Memory B cell (primary cell): ENCODE data around the gene COQ9.
A peak's percentile ranks its signal among the peaks of the same experiment; 100 is the strongest.

Experiments
- ATAC-seq: fragments of 150-1000 bp; cut with Tn5 transposase; 2 replicates; pipeline ENCODE4 v1.10.0; 2021; ENCODE audit warnings: low read depth, mild to moderate bottlenecking, moderate library complexity
- DNase-seq, 2 donors: peaks; one replicate each; pipeline ENCODE4 v3.0.0; 2022; ENCODE audit warnings: low spot score in 2 of 2
- H3K27ac Mint-ChIP-seq: one replicate; pipeline ENCODE4 v1.8.0; 2022; ENCODE audit warnings: mild to moderate bottlenecking, moderate library complexity, mixed read lengths
- H3K27me3 Mint-ChIP-seq: one replicate; pipeline ENCODE4 v1.8.0; 2022; ENCODE audit warnings: mixed read lengths
- H3K36me3 Mint-ChIP-seq: one replicate; pipeline ENCODE4 v1.8.0; 2022; ENCODE audit warnings: mild to moderate bottlenecking, mixed read lengths
- H3K4me1 Mint-ChIP-seq: one replicate; pipeline ENCODE4 v1.8.0; 2022; ENCODE audit warnings: mixed read lengths
- H3K4me3 Mint-ChIP-seq: one replicate; pipeline ENCODE4 v1.8.0; 2022; ENCODE audit warnings: mild to moderate bottlenecking, moderate library complexity, mixed read lengths
- H3K9me3 Mint-ChIP-seq: one replicate; pipeline ENCODE4 v1.8.0; 2022; ENCODE audit warnings: mixed read lengths

COQ9 gene

DNA sequence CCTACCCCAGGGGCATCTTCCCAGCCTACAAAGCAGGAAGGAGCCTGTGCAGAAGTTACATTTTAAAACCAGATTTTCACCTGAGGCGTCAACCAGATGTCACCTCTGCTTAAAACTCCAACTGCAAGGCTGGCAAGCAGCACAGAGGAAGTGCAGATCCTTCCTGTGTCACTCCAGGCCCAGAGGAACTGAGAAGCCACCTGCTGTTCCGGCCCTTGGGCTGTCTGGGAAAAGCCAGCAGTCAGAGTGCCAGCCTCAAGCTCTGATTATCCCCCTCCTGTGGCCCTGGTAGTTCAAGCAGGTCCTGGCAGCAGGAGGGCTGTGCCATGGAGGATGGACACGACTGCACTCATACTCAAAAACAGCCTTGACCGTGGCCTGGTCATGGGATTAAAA lies 25.4 kb downstream of the COQ9 start:
- Mint-ChIP-seq H3K4me1 (peaks cover 11% of the 10 kb centered on the region), H3K27ac (no peak overlapping the region), H3K4me3 (no peak overlapping the region), H3K27me3 (no peaks in the 10 kb centered on the region), H3K9me3 (no peaks in the 10 kb centered on the region), H3K36me3 (peaks cover 25% of the 10 kb centered on the region)
- ATAC-seq: no peak
- DNase-seq: no peak

DNA sequence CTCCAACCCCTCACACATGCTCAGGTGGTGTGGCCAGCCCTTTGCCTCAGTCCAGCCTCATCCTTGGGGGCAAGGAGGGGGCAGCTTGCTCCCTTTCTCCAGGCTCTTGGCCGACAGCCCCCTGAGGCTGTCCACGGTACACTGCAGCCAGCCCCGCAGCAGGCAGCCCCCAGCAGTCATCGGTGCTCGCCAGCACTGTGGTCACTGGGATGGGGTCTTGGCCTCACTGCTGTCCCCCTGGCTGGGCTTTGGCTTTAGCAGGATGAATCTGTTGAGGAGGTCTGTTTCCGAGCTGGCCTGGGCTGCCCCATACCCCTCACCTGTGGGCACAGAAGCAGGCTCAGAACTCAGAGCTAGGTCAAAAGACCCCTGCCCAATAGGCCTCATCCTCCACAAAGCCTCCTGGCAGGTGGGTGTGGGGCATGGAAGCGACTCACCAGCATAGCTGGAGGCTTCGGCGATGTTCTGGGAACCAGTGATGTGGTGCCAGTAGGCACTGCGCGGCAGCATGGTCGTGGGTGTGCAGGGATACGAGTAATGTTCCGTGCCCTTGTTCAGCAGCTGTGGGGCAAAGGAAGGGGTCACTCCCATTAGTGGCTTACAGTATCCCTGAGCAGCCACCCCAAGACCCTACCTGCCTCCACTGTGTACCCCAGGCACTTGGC lies 26.0 kb downstream of the COQ9 start:
- Mint-ChIP-seq H3K27ac (no peak overlapping the region), H3K9me3 (no peaks in the 10 kb centered on the region), H3K4me1 (peaks cover 13% of the 10 kb centered on the region), H3K4me3 (no peak overlapping the region), H3K36me3 (peaks cover 22% of the 10 kb centered on the region), H3K27me3 (no peaks in the 10 kb centered on the region)
- ATAC-seq (no peak), DNase-seq (no peak)

DNA sequence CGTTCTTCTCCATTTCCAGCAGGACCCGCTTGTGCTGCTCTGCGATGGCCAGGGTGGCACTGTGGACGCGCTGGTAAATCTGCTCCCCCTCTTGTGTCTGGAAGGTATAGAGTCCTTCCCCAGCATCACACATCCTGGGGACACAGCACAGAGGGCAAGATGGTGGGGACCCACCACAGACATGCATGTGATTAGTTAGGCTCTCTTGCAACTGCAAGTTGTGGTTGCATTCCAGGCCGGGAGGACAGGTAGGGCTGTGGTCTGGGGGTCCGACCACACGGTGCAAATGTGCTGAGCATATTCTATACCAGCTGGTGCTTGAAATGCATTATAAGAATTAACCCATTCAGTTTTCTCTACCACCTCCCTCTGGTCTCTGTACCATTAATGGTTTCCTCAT lies 26.6 kb downstream of the COQ9 start:
- DNase-seq: no peak
- no peak for ATAC-seq
- Mint-ChIP-seq H3K4me1 (peaks cover 18% of the 10 kb centered on the region), H3K9me3 (no peaks in the 10 kb centered on the region), H3K4me3 (no peak overlapping the region), H3K27ac (no peak overlapping the region), H3K36me3 (peaks cover 16% of the 10 kb centered on the region), H3K27me3 (no peaks in the 10 kb centered on the region)

DNA sequence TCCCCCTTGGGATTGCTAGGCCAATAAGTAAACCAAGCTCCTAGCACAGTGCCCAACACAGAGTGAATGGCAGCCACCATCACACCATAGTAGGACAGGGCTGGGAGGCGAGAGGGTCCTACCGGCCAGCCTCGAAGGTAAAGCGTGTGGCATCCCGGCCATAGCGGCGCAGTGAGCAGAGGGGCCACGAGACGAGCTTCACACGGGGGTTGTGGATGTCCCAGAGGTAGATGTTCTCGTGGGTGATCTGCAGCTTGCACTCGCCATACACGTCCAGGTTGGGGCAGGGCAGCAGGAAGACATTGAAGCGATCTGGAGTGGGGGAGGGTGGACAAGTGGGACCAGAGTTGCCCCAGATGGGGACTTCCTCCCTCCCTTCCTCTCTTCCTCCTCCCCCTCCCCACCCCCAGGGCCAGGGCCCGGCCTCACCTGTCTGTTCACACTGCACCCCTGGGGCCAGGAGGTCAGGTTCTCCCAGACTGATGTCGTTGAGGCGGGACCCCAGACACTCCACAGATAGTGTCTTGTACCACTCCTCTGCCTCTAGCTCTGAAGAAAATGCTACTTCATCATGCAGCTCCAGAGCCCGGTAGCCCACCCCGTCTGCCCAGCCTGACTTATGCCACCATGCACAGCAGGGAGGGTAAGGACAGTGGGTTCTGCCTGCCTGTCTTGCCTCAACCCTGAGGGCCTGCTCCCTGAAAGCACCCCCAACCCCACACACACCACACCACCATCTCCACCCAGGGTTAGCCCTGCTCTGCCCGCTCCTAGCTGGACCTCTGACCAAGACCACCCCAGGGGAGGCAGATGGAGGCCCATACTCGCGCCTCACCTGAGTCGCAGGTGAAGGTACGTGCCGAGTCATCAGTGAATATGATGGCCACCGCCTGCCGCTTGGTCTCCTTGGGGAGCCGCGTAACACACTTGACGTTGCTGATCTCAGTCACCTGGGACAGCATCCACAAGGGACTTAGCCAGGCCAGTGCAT lies 27.7 kb downstream of the COQ9 start:
- no peak for ATAC-seq
- H3K9me3 Mint-ChIP-seq: no peaks in the 10 kb centered on the region
- peaks cover 2% of the 10 kb centered on the region for H3K27me3 Mint-ChIP-seq
- H3K27ac Mint-ChIP-seq: peak overlapping the region; percentile 73
- no peak for DNase-seq
- H3K36me3 Mint-ChIP-seq: peaks cover 10% of the 10 kb centered on the region
- H3K4me1 Mint-ChIP-seq: peaks cover 21% of the 10 kb centered on the region
- no peak overlapping the region for H3K4me3 Mint-ChIP-seq

DNA sequence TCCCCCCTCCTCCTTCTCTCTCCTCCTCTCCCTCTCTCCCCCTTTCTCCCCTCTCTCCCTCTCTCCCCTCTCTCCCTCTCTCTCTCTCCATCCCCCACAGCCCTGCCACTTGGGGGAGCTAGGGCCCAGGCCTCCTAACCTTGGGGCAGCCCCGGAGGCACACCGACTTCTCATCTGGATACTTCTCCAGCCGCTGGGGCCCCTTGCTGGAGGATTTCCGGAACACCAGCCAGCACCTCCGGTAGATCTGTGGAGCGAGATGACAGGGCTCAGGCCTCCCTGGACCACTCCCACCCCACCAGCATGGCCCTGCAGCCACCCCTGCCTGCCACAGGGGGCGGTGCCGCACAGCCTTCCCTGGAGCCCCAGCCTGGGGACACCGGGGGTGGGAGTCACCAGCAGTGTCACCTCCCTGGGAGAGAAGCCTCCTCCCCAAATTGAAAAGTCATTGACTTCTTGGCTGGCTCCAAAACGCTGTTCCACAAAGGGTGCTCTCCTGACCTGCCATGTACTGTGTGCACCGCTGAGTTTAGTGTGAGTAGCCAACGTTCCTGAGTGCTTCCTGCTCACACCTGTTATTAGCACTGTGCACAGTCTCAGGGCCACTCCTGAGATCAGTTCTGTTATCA lies 28.5 kb downstream of the COQ9 start:
- Mint-ChIP-seq H3K36me3 (peaks cover 8% of the 10 kb centered on the region), H3K4me1 (peaks cover 23% of the 10 kb centered on the region), H3K27ac (peak overlapping the region; percentile 73)

DNA sequence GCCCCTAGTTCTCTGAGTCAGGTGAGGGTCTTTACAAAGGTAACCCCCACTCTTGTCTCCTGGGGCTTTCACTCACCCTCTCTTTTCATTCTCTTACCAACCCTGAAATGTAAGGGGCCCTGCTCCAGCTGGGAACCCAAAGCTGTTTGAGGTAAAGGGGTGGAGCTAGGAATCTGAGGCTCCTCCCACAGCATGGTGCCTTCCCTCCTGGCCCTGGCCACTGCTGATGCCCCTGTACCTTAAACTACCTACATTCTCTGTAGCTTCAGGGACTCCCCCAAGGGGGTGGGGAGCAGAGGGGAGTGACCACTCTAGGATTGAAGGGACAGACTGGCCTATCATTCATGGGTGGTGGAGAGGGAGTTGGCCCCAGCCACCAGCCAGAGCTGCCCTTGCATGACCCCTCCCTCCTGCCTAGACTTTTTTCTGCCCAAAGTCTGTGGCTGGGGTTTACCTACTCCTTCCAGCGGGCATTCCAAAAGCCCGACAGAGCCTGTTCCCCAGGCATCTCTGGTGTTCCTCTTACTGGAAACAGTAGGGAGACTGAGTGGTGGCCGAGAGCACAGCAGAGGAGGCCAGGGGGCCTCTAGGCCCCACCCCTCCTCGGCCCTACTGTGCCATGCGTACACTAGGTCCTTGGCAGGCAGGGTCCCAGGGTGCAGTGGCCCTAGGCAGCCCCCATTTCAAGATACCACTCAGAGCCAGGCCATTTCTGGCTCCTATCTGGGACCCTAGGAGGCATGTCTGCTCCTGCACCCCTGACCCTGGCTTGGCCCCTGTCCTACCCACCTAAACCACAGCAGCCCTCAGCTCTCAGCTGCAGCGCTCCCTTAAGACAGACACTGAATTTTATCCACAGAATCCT lies 29.5 kb downstream of the COQ9 start:
- no peak overlapping the region for H3K27ac Mint-ChIP-seq
- H3K4me3 Mint-ChIP-seq: peak overlapping the region; percentile 18
- peaks cover 23% of the 10 kb centered on the region for H3K4me1 Mint-ChIP-seq
- H3K9me3 Mint-ChIP-seq: no peaks in the 10 kb centered on the region
- H3K36me3 Mint-ChIP-seq: peaks cover 3% of the 10 kb centered on the region
- H3K27me3 Mint-ChIP-seq: peaks cover 4% of the 10 kb centered on the region
- no peak for ATAC-seq
- no peak for DNase-seq

More for the DNA sequence above, 28.5 kb downstream of the COQ9 start:
- ATAC-seq (peak; percentile 90), DNase-seq (peak; percentile 62 to 68)
- Mint-ChIP-seq H3K27me3 (peaks cover 2% of the 10 kb centered on the region), H3K4me3 (peak overlapping the region; percentile 50), H3K9me3 (no peaks in the 10 kb centered on the region)

DNA sequence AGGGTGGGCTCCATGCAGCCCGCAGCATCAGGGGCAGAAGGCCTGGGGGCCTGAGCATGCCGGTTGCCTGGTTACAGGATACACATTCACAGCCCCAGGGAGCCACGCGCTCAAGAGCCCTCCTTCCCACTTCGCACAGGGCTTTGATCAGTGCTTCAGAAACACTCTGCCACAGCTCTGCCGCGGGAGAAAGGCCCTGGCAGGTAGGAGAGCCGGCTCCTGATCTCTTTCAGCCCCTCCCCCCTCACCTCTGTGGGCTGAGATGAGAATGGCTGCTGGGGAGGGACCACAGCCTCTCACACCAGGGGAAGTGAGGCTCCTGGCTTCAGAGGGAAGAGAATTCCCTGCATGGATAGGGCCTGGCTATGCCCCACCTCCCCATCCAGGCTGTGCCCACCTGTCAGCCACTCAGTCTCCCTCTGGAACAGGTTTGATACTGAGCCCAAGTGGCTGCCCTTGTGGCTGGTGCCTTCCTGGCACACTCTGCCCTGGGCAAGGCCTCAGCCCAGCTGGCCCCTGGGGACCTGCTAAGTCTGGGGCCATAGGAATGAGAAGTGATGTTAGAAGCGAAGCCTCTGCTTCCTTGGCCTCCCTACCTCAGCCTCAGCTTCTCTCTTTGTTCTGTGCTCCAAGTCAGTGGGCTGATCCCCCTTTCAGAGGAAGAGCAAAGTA lies 30.4 kb downstream of the COQ9 start:
- no peak for DNase-seq
- no peak overlapping the region for H3K27ac Mint-ChIP-seq
- no peak overlapping the region for H3K4me3 Mint-ChIP-seq
- H3K9me3 Mint-ChIP-seq: no peaks in the 10 kb centered on the region
- H3K4me1 Mint-ChIP-seq: peaks cover 23% of the 10 kb centered on the region
- peaks cover 4% of the 10 kb centered on the region for H3K27me3 Mint-ChIP-seq
- no peak for ATAC-seq
- H3K36me3 Mint-ChIP-seq: no peaks in the 10 kb centered on the region

DNA sequence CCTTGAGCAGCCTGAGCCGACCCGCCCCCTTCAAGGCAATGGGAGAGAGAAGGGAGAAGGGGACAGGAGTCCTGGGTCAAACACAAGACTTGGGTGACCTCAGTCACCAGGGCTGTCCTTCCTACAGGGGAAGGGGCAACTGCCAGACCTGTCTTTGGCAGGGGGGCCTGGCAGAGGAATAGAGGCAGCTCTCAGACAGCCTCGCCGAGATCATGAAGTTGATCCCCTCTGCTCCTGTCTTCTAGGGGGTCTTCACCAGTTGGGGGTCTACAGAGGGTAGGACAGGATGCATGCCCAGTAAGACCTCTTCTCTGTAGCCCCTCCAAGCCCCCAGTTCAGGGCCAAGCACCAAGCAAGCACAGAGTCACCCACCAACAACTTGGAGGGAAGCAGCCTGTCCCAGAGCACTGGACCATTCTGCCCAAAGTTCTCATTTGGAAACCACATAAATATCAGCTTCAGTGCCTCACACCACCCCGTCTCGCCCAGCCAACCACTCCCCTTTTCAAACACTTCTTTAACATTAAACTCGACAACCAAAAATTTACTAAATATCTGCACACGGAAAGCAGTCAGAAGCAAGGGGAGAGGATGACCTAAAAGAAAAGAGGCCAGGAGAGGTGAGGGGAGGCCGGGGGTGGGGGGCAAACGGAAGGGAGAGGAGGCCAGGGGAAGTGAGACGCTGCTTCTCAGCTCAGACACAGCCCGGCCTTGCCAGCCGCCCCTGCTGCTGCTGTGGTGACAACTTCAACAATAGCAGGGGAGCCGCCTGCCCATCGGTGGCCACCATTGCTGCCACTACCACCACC lies 31.3 kb downstream of the COQ9 start:
- Mint-ChIP-seq H3K27me3 (peaks cover 4% of the 10 kb centered on the region), H3K27ac (no peak overlapping the region), H3K36me3 (no peaks in the 10 kb centered on the region), H3K4me1 (peaks cover 23% of the 10 kb centered on the region), H3K9me3 (no peaks in the 10 kb centered on the region), H3K4me3 (peak overlapping the region; percentile 72)
- ATAC-seq (peak; percentile 37), DNase-seq (no peak)

DNA sequence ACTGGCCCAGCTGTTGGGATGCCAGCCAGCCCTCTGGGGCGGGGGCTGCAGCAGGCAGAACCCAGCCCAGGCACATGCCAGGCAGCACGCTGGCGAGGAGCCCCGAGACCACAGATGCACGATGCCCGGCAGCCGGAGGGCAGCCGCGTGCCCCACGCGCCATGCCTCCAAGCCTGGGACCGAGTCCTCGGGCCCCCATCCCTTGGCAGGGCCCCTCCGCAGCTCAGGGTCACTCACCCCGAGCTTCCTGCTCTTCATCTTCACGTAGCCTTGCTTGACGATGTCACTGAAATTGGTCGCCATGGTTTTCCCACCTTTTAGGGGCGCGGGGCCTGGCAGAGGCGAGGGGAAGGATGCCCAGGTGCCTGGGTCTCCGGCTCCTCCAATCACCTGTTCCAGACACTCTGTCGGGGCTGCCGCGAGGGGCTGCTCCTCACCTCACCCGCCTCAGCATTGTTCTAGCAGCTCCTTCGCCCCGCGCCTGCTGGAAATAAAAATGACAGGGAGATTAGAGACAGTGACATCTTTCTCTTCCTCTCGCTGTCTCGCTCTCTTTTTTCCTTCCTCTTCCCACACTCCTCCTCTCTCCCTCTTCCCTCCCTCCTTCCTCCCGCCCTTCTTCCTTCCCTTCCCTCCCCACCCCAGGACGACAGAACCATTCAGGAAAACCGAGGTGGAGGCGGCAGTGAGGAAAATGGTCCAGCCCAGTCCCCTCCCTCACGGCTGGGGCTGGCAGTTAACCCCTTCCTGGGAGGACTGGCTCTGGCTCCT lies 32.1 kb downstream of the COQ9 start:
- DNase-seq (no peak), ATAC-seq (no peak)
- Mint-ChIP-seq H3K27ac (no peak overlapping the region), H3K4me1 (peaks cover 23% of the 10 kb centered on the region), H3K9me3 (no peaks in the 10 kb centered on the region), H3K4me3 (peak overlapping the region; percentile 65), H3K27me3 (peaks cover 4% of the 10 kb centered on the region), H3K36me3 (no peaks in the 10 kb centered on the region)

DNA sequence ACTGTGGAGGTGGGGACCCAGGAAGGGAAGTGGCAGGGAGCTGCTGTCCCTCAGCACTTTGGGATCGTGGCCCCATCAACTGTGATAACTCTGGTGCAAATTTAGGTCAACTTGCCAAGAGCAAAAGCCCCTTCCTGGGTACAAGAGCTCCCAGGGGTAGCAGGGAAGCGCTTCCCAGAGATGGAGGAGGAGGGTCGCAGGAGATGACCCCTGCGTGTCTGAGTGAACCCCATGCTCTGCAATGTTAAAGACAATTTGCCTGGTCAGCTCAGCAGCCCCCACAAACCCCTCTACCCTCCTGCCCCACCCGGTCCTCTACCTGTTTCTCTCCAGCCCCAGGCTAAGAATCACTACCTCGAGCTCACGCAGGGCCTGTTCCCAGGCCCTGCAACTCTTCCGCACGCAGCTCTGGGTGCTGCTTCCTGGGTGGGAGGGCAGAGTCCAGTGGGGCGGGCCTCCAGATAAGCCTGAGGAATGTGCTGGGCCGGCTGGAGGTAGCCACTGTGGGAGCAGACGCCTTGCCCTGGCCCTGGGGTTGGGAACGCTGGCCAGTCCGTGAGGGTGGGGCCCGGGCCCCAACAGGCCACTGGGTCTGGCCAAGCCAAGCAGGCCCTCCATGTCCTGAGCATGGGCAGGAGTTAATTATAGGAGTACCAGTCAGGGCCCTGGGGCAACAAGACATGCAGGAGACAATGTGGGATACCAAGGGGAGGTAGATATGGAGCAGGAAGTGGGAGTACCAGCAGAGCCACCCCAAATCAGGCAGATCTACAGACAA lies 32.9 kb downstream of the COQ9 start:
- H3K36me3 Mint-ChIP-seq: no peaks in the 10 kb centered on the region
- no peaks in the 10 kb centered on the region for H3K9me3 Mint-ChIP-seq
- H3K27ac Mint-ChIP-seq: no peak overlapping the region
- peaks cover 26% of the 10 kb centered on the region for H3K4me1 Mint-ChIP-seq
- DNase-seq (no peak), ATAC-seq (no peak)
- H3K27me3 Mint-ChIP-seq: peaks cover 4% of the 10 kb centered on the region
- no peak overlapping the region for H3K4me3 Mint-ChIP-seq

DNA sequence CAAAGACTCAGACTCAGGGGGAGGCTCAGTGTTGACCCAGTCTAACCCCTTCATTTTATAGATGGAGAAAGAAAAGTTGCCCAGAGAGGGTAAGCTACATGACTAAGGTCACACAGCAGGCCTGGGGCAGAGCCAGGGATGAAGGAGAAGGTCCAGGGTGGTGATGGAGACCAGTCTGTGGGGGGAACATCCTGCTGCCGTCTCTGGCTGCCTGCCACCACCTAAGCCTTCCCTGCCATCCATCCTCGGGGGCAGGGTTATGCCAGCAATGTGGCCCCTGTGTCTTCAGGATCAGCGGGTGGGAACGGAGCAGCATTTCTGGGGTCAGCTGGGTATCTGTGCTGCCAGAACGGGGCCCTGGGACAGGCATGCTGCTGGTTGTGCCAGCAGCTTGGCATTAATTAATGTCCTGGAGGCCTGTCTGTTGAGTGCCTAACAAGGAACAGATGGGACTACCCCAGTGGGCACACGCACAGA lies 33.5 kb downstream of the COQ9 start:
- Mint-ChIP-seq H3K27ac (no peak overlapping the region), H3K36me3 (no peaks in the 10 kb centered on the region), H3K4me3 (no peak overlapping the region), H3K4me1 (peaks cover 26% of the 10 kb centered on the region), H3K9me3 (no peaks in the 10 kb centered on the region), H3K27me3 (peaks cover 4% of the 10 kb centered on the region)
- DNase-seq: no peak
- ATAC-seq: no peak
